ENCODE data around the gene XIRP2.

The XIRP2 gene

GRCh38 chr2:167134381-167135072, 246.2 kb downstream of the XIRP2 start:
- DNase-seq (ENCODE audit: low spot score), result no peak

- DNase-seq (ENCODE audit: low spot score), result no peak
Observed at GRCh38 chr2:167135706-167136105, 247.4 kb downstream of the XIRP2 start.

GRCh38 chr2:167136879-167137596, 248.8 kb downstream of the XIRP2 start:
- no peak for DNase-seq (ENCODE audit: low spot score)

- no peak for DNase-seq (ENCODE audit: low spot score)
Observed at GRCh38 chr2:167140330-167140729, 252.1 kb downstream of the XIRP2 start.

DNA sequence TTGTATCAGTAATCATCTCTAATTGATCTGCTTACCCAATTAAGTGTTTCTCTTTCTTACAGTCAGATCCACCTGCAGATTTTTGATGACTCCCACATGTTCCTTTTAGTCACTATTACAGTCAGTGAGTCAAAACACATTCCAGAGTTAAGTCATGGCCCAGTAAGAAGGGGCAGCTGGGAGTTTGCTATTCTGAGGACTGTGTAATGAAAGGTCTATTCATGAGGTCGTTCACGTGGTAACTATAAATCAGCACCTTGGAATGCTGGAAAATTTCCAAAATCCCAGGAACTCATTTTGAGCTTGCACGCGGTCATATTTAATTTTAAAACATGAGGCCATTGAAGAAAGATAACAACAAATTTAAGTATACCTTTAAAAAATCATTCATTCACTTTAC, 252.5 kb downstream of the XIRP2 start:
- no peak for DNase-seq (ENCODE audit: low spot score)

DNA sequence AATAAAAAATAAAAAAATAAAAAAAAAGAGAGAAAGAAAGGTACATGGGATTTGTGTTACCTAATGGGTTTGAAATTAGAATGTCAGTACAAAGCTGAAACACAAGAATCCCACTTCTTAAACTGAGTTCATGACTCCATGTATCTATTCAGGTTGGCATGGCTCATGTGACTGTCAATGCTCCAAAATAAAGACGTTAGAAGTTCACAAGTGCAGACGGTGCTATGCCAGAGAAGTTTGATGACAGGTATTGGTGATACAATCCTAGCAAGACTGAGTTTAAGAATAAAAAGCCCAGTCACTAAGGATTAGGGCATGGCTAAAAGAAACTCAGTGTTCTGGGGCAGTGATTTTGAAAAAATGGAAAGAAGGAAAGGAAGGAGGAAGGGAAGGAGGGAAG, 254.3 kb downstream of the XIRP2 start:
- no peak for DNase-seq (ENCODE audit: low spot score)

DNA sequence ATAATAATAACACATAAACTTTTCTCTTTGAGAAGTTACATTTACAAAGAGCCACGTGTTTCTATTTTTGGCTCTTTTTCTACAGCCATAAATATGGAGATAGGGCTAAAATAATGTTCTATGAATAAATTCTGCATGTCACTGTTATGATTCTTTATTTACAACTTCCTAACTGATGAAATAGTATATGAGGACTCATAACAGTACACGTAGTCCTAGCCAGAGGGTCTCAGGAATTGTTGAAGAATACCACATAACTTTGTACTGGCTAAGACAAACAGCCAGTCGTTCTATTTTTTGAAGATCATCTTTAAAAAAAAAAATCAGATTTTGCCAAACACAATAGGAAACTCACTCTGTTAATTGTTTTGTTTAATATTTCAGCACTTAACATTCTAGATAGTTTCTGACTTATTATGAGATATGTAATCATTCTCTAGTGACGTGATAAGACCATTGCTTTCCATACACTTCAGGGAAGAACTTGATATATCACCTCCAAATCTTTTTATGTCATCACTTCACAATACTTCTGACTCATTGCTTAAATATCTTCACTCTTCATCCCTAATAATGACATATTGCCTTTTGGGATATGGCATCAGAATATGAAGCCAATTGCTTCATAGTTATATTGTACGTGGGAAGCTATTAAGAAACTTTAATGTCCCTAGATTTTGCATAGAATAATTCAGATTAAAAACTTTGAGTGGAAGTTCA, 256.1 kb downstream of the XIRP2 start:
- no peak for DNase-seq (ENCODE audit: low spot score)

GRCh38 chr2:167147271-167147941, 259.1 kb downstream of the XIRP2 start:
- no peak for DNase-seq (ENCODE audit: low spot score)

DNA sequence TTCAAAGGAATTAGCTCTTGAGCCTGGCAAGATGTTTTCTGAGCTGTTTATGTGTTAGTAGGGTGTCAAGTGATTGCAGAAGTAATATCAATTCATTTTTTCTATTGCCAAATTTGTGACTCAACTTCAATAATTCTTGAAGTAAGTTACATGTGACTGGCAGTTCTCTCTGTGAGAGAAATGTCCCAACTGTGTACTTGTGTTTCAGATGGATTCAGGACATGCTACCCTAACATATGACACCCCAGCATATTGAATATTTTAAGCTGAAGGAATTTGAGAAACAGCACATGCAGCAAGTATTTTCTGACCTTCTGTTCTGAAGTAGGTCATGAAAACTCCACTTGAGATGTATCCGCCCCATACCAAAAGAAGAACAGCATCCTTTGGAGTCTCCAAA, 263.6 kb downstream of the XIRP2 start:
- DNase-seq (ENCODE audit: low spot score), result no peak

GRCh38 chr2:167157523-167157922, 269.2 kb downstream of the XIRP2 start:
- no peak for DNase-seq (ENCODE audit: low spot score)

- DNase-seq (ENCODE audit: low spot score), result no peak
Observed at GRCh38 chr2:167177196-167177595, 288.9 kb downstream of the XIRP2 start.

DNA sequence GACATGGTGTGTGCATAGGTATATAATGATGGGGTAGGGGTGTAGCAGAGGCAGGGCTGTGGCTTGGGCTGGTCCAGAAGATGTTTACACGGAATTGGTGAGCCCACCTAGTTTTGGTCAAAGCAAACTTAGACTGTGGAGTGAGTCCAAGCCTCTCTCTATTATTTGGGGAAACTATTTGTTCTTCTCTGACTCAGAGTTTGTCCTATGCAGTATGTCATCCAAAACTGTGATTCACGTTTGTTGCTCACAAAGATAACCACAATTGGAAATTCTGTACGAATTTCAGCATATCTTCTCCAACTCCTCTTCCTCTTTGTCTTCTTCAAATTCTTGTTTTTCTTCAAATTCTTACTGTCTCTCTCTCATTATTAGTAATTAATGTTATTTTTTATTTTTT, 292.9 kb downstream of the XIRP2 start:
- no peak for DNase-seq (ENCODE audit: low spot score)

DNA sequence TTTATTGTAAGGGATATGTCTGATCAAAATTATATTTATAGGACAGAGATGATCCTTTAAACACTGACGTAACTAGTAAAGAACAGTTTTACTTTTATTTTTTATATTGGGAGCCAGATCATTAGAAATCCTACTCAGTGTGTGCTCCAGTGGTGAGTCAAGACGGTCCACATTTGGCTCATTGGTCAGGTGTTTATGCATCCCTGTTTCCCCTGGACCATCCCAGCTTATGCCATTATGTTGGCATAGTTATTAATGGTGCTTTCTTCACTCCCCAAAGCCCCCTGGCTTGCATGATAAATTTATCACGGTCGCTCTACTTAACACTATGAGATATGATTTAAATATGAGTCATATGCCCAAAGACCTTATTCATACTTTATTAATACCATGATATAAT, 293.4 kb downstream of the XIRP2 start:
- DNase-seq (ENCODE audit: low spot score), result no peak

GRCh38 chr2:167182403-167182802, 294.1 kb downstream of the XIRP2 start:
- DNase-seq (ENCODE audit: low spot score), result no peak

DNA sequence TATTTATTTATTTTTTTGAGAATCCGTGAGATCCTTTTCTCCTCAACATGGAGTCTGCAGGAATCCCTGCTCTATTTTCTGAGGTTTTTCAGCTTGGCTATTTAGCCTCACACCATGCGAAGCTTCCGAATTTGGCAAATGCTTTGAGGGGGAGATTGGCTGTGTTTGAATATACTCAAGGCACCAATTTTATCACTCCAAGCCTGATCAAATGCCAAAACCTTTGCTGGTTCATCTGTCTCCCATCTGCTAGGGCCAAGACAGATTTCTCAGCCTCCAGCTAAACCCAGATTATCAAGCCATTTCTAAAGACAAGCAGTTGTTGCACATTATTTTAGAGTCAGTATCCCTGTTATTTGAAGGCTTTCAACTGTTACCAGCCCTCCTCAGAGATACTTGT, 295.7 kb downstream of the XIRP2 start:
- DNase-seq (ENCODE audit: low spot score), result no peak

GRCh38 chr2:167186465-167186864, 298.2 kb downstream of the XIRP2 start:
- no peak for DNase-seq (ENCODE audit: low spot score)

- no peak for DNase-seq (ENCODE audit: low spot score)
Observed at GRCh38 chr2:167187049-167187727, 298.9 kb downstream of the XIRP2 start.

DNA sequence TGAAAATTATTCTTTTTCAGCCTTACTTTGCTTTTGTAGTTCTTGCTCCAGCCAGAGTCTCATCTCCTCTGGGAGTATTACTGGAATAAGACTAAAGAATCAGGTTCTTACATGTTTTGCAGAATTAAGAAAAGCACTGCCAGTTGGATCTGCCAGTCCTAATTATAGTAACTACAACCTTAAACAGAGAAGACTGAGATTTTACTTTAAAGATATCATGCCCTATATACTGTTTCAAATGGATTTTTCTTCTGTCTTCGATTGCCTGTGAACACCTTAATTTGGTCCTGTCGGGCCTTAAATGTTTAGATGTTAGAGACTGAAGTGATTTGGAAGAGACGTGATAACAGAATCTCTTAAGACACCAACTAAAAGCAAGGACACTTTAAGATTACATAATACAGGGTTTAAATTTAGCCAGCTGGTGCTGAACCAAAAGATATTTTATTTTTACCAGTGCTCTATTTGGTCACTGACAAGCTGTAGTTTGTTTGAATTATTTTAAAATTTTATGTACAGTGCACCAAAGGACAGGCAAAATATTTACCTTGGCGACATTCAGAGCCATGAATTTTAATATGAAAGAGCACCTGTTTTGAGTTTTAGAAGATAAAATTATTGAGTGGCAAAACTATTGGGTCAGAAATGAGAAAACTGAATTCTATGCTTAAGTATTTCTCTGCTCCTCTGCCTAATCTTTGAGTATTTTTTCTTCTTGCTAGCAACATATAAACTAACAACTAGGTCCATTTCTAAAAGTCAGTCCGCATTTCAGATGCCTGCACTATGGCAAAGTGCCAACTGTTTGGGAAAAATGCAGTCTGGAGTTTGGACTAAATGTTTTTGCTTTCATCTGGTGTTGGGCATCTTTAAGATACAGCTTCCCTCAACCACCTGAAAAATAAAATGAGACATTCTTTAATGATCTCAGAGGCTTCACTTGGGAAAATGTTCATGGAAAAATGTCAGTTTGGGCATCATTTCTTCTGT, 300.0 kb downstream of the XIRP2 start:
- no peak for DNase-seq (ENCODE audit: low spot score)

- DNase-seq (ENCODE audit: low spot score), result no peak
Observed at GRCh38 chr2:167190053-167190452, 301.8 kb downstream of the XIRP2 start.

DNA sequence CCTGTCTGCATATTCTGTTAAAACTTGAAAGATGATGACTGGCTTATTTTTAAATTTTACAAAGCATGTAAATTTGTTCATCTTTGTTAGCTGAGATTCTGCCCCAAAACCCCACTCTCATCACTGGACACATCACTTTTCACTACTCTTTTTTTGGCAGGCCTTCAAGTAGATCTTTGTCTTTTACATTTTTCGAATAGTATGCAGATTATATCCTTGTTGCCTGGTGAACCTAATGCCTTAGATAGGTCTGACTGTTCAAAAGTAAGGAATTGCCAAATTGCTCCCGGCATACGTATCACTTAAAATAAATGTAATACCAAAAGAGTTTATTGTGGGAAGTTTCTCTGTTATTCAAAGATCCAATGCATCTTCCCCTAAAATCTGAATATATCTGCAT, 303.3 kb downstream of the XIRP2 start:
- no peak for DNase-seq (ENCODE audit: low spot score)

DNA sequence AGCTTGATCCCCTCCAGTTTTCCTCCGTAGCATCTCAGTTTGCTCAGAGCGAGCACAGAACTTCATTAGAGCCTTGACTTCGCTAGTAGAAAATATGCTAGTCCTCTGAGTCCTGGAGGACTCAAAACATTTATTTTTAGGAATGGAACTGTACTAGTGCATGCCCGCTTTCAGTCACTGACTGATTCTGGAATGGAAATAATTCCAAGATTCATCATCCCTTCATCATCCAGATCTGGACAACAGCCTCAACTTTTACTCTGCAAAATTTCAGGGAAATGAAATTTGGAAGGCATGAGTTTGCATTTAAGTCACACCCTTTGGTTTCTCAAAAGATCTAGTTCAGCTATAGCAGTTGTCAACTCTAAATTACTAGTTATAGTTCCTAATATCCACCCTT, 304.6 kb downstream of the XIRP2 start:
- no peak for DNase-seq (ENCODE audit: low spot score)

All from CD4-positive, alpha-beta T cell treated with Interleukin-2 at 100 ng/mL for 4 hours (primary cell).